GM23248 (cell line): ENCODE results near the gene LAMA3.

ENCODE experiments used
- EZH2 ChIP-seq: fragments of 200-600 bp; sonication (generic); IDR thresholded peaks from 2 replicates; pipeline ENCODE4 v1.6.1; 2018; ENCODE audit warnings: antibody characterized with exemption, mild to moderate bottlenecking; ENCODE audit not compliant: insufficient read depth, poor library complexity, severe bottlenecking
- EZH2phosphoT487 ChIP-seq: fragments of 200-600 bp; sonication (generic); IDR thresholded peaks from 2 replicates; pipeline ENCODE4 v1.6.1; 2018; ENCODE audit warnings: antibody characterized with exemption, moderate library complexity, mild to moderate bottlenecking, low read depth; ENCODE audit not compliant: insufficient read depth

GRCh38 chr18:23682472-23682871, 6.8 kb upstream of the LAMA3 start:
- TF ChIP-seq EZH2, result no peak
- TF ChIP-seq EZH2phosphoT487, result no peak
